SU-DHL-6 (cell line): ENCODE measurements around the gene ATXN7.

Source experiments
- H2AFZ ChIP-seq: fragments of 200-600 bp; sonication (generic); 2 replicates; pipeline ENCODE4 v1.6.1; 2014; ENCODE audit warnings: low read depth, mild to moderate bottlenecking, moderate library complexity, mixed read lengths, antibody characterized with exemption, low read length; ENCODE audit not compliant: severe bottlenecking
- H3F3A ChIP-seq: fragments of 200-600 bp; shearing (Covaris generic); 2 replicates; pipeline ENCODE4 v1.6.0; 2016; ENCODE audit warnings: antibody characterized with exemption, mild to moderate bottlenecking; ENCODE audit not compliant: insufficient read depth
- H3K27ac ChIP-seq: fragments of 200-600 bp; sonication (generic); 2 replicates; pipeline ENCODE4 v1.5.1; 2016; ENCODE audit warnings: low read depth, mild to moderate bottlenecking, low read length, moderate library complexity, mixed read lengths
- H3K27me3 ChIP-seq: fragments of 200-600 bp; sonication (generic), shearing (Covaris generic); 2 replicates; pipeline ENCODE4 v1.6.0; 2014; ENCODE audit warnings: mild to moderate bottlenecking, low read length
- H3K36me3 ChIP-seq: fragments of 200-600 bp; sonication (generic); 2 replicates; pipeline ENCODE4 v1.6.1; 2014; ENCODE audit warnings: mild to moderate bottlenecking, low read length, mixed read lengths
- H3K4me2 ChIP-seq: fragments of 300-600, 200-600 bp; shearing (Covaris generic), sonication (generic); 2 replicates; pipeline ENCODE4 v1.6.0; 2014; ENCODE audit warnings: low read length, low read depth, mild to moderate bottlenecking; ENCODE audit not compliant: poor library complexity, severe bottlenecking
- H3K4me3 ChIP-seq: fragments of 200-600 bp; sonication (generic); 2 replicates; pipeline ENCODE4 v1.5.1; 2014; ENCODE audit warnings: antibody characterized with exemption, low read length, mild to moderate bottlenecking, mixed read lengths; ENCODE audit not compliant: insufficient read depth, poor library complexity, severe bottlenecking
- H3K79me2 ChIP-seq: fragments of 200-600 bp; sonication (generic); 2 replicates; pipeline ENCODE4 v1.6.1; 2014; ENCODE audit warnings: mild to moderate bottlenecking, low read length, moderate library complexity; ENCODE audit not compliant: insufficient read depth
- H3K9ac ChIP-seq: fragments of 200-600 bp; sonication (generic); 2 replicates; pipeline ENCODE4 v1.7.0; 2014; ENCODE audit warnings: mild to moderate bottlenecking, low read length
- H3K9me2 ChIP-seq: fragments of 200-600 bp; sonication (generic); replicated peaks from 2 replicates; pipeline ENCODE4 v1.6.1; 2014; ENCODE audit warnings: low read length; ENCODE audit not compliant: insufficient read depth
- H3K9me3 ChIP-seq: fragments of 200-600 bp; sonication (generic); 2 replicates; pipeline ENCODE4 v1.6.1; 2014; ENCODE audit warnings: low read length, mixed read lengths; ENCODE audit not compliant: insufficient read depth
- H4K20me1 ChIP-seq: fragments of 200-600 bp; sonication (generic); 2 replicates; pipeline ENCODE4 v1.6.1; 2014; ENCODE audit warnings: low read depth, mild to moderate bottlenecking, antibody characterized with exemption, low read length, moderate library complexity, mixed read lengths
- CTCF ChIP-seq: fragments of 200-600 bp; sonication (generic); IDR thresholded peaks from one replicate; pipeline ENCODE4 v1.5.1; 2017; ENCODE audit warnings: antibody characterized with exemption, mild to moderate bottlenecking, low read length, moderate library complexity; ENCODE audit not compliant: insufficient read depth, poor library complexity, severe bottlenecking
- EZH2phosphoT487 ChIP-seq: fragments of 200-600 bp; sonication (generic), shearing (Covaris generic); conservative IDR thresholded peaks from 2 replicates; pipeline ENCODE4 v1.6.1; 2018; ENCODE audit warnings: mild to moderate bottlenecking, antibody characterized with exemption, low read length, moderate library complexity, mixed read lengths

Gene ATXN7

GRCh38 chr3:64023861-64024223 lies 160.2 kb downstream of the ATXN7 start:
- Histone ChIP-seq H3K27me3 (no peaks in the 10 kb centered on the region), H3K9me2 (no peaks in the 10 kb centered on the region), H3K36me3 (peaks cover 26% of the 10 kb centered on the region), H3K4me3 (peak overlapping the region; percentile 95), H3K9me3 (no peaks in the 10 kb centered on the region), H3K79me2 (peaks cover 24% of the 10 kb centered on the region), H3K27ac (no peak overlapping the region), H4K20me1 (peaks cover 5% of the 10 kb centered on the region; the same call in 1 of the 2 replicates), H3F3A (peaks cover 12% of the 10 kb centered on the region; the same call in 1 of the 2 replicates), H2AFZ (peak overlapping the region; percentile 98), H3K9ac (peak overlapping the region; percentile 93), H3K4me2 (peak overlapping the region; percentile 93)
- TF ChIP-seq EZH2phosphoT487 = no peak
- no peak for TF ChIP-seq CTCF

- no peak overlapping the region for H3K4me3 ChIP-seq
- H3K9me3 ChIP-seq = no peaks in the 10 kb centered on the region
- H3K27ac ChIP-seq = no peak overlapping the region
- H3K4me2 ChIP-seq = no peak overlapping the region
- H3K79me2 ChIP-seq = peaks cover 17% of the 10 kb centered on the region
- H3K36me3 ChIP-seq = peaks cover 3% of the 10 kb centered on the region; the same call in 1 of the 2 replicates
- no peaks in the 10 kb centered on the region for H3K9me2 ChIP-seq
- H2AFZ ChIP-seq = no peak overlapping the region
- no peaks in the 10 kb centered on the region; the same call in 1 of the 2 replicates for H4K20me1 ChIP-seq
- TF ChIP-seq EZH2phosphoT487 (no peak), CTCF (no peak)
- H3K27me3 ChIP-seq = no peaks in the 10 kb centered on the region
- no peak overlapping the region for H3K9ac ChIP-seq
- 0 out of 2 replicates have a peak, but pooled peaks cover 3% of the 10 kb centered on the region for H3F3A ChIP-seq
Observed at GRCh38 chr3:64026346-64026745, 162.7 kb downstream of the ATXN7 start.

- no peak overlapping the region for H3K4me2 ChIP-seq
- no peak overlapping the region for H2AFZ ChIP-seq
- peaks cover 4% of the 10 kb centered on the region for H3K79me2 ChIP-seq
- H3K36me3 ChIP-seq = no peaks in the 10 kb centered on the region
- H3F3A ChIP-seq = no peaks in the 10 kb centered on the region
- H3K9me3 ChIP-seq = no peaks in the 10 kb centered on the region
- TF ChIP-seq CTCF (no peak), EZH2phosphoT487 (no peak)
- H3K9ac ChIP-seq = no peak overlapping the region
- H3K4me3 ChIP-seq = no peak overlapping the region
- no peaks in the 10 kb centered on the region for H3K9me2 ChIP-seq
- H4K20me1 ChIP-seq = no peaks in the 10 kb centered on the region; the same call in 1 of the 2 replicates
- H3K27me3 ChIP-seq = no peaks in the 10 kb centered on the region
- H3K27ac ChIP-seq = no peak overlapping the region
Observed at GRCh38 chr3:64027658-64028057, 164.0 kb downstream of the ATXN7 start.

GRCh38 chr3:64028754-64029153 lies 165.1 kb downstream of the ATXN7 start:
- no peak overlapping the region for H2AFZ ChIP-seq
- H3K9me3 ChIP-seq = no peaks in the 10 kb centered on the region
- no peak overlapping the region for H3K27ac ChIP-seq
- no peaks in the 10 kb centered on the region for H3K9me2 ChIP-seq
- no peak overlapping the region for H3K4me2 ChIP-seq
- no peaks in the 10 kb centered on the region; the same call in 1 of the 2 replicates for H3K79me2 ChIP-seq
- no peak overlapping the region for H3K4me3 ChIP-seq
- H3K36me3 ChIP-seq = no peaks in the 10 kb centered on the region
- no peaks in the 10 kb centered on the region for H3F3A ChIP-seq
- TF ChIP-seq CTCF = no peak
- no peak for TF ChIP-seq EZH2phosphoT487
- H4K20me1 ChIP-seq = no peaks in the 10 kb centered on the region
- H3K27me3 ChIP-seq = no peaks in the 10 kb centered on the region
- H3K9ac ChIP-seq = no peak overlapping the region
